ENCODE measurements around the gene AUTS2. TPM values are rescaled to one million over a fixed set of nuclear protein-coding genes. Genes with fewer than 3 reads are reported as not detected.
A peak's percentile ranks its signal among the peaks of the same experiment; 100 is the strongest.

Gene AUTS2
- polyA plus RNA-seq, 4 donors, result 69.8 to 109 (median 76.8) TPM

DNA sequence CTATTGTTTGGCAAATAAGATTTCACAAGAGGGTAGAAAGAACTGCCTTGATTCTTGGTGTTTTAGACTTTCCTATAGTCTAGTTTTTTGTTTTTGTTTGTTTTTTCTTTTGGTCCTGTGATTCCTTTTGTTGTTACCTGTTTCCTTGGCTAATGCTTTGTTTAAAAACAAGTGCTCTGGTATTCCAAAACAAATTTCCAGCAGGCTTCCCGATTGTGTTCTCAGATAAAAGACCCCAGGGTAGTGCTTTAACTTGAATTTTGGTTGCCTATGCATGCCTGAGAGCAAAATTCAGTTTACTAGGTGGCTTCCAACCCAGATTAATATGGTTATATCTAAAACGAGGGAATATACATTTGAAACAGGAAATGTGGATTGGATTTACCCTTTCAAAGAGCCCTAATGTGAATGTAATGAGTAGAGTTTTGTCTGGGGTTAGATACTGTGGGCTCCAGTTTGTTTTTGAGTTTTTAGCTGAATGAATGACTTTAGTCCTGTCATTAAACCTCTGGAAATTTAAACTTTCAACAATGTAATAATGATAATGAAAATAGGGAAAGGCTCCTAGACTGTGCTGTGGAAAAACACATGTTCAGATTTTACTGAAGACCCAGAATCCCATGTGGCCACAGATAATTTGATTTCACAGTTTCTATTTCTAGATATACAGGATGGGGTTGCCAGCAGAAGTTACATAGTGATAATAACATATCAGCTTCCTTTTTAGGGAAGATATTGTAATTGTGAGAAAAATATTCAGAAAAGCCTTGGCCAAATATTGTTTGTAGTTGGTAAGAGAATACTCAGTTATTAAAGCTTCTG is 23.9 kb downstream of the AUTS2 start:
- no peak for DNase-seq (ENCODE audit: low read depth in 4 of 4, low spot score in 3 of 4)

DNA sequence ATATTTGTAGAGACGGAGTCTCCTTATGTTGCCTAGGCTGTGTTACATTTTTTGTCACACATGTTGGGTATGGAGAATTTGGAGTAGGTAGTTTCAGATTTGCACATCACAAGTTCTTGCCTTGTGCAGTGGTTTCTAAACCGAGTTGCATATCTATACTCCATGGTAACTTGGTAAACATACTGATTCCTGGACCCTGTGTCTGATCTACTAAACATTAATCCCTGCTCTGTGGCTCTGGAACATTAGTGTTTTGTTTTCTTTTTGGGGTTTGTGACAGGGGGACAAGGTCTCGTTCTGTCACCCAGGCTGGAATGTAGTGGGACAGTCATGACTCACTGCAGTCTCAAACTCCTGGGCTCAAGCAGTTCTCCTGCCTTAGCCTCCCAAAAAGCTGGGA is 24.7 kb downstream of the AUTS2 start:
- no peak for DNase-seq (ENCODE audit: low read depth in 4 of 4, low spot score in 3 of 4)

GRCh38 chr7:69624435-69625230 is 26.4 kb downstream of the AUTS2 start:
- no peak for DNase-seq (ENCODE audit: low read depth in 4 of 4, low spot score in 3 of 4)

DNA sequence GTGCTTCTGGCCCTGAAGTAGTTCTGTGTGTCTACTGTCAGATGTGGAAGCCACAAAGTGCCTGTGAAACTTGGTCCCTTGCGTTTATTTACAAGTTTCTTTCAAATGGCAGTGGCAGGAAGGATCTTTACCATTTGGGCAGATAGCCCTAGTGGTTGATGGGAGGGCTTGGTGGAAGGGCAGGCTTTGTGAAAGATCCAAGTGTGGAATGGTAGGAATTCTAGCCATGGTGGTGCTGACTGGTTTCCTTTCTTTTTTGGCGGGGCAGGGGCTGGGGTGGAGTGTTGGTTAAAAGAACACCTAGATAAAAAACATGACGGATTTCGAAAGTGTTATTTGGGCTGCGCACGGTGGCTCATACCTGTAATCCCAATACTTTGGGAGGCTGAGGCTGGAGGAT is 27.0 kb downstream of the AUTS2 start:
- DNase-seq (ENCODE audit: low read depth in 4 of 4, low spot score in 3 of 4), result no peak

DNA sequence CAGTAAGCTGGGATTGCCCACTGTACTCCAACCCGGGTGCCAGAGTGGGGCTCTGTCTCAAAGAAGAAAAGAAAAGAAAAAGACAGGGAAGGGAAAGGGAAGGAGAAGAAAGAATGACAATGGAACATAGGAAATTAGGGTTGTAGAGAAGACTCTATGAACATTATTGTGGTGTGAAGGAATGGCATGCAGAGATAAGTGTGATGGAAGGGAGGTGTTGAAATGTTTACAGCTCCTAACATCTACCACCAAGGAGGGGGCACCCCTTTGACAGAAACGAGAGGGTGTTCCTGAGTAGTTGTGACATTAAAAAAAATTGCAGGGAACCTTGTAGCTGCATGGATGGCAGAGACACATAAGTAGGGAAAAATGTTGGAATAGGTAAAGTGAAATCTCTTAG is 27.5 kb downstream of the AUTS2 start:
- DNase-seq (ENCODE audit: low read depth in 4 of 4, low spot score in 3 of 4), result no peak

DNA sequence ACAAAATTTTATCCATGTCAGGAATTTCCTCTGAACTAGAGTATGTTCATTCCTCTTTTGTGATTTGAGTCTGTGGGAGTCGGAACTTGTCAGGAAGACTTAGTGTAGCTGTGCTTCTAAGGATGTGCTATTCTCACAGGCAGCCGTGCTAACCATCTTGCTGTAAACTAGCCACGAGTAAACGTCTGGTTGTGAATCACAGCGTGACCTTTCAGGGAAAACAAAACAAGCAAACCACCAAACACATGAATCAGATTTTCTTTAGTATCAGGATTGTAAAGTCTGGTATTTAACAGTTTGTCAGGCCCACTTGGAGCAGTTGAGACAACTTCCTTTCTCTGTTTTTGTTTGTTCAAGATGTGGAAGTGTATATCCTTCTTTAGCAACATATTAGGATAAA is 32.0 kb downstream of the AUTS2 start:
- peak; percentile 31 to 73 (median 54) for DNase-seq (ENCODE audit: low read depth in 4 of 4, low spot score in 3 of 4)

DNA sequence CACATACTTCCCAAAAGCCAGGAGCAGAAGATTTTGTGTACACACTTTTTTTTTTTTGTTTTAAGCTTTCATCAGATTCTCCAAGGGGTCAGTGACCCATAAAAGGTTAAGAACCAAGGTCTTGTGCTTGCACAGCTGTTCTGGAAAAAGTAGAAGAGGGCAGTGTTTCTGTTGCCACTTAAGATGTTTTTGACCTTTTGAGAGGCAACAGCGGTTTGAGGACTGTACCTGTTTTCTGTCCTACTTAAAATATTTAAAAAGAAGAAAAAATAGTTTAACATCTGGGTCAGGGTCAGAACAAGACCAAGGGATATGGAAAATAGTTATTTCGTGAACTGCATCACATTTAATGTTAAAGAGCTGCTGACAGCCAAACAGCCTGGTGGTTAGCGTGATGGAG is 32.9 kb downstream of the AUTS2 start:
- no peak for DNase-seq (ENCODE audit: low read depth in 4 of 4, low spot score in 3 of 4)

DNA sequence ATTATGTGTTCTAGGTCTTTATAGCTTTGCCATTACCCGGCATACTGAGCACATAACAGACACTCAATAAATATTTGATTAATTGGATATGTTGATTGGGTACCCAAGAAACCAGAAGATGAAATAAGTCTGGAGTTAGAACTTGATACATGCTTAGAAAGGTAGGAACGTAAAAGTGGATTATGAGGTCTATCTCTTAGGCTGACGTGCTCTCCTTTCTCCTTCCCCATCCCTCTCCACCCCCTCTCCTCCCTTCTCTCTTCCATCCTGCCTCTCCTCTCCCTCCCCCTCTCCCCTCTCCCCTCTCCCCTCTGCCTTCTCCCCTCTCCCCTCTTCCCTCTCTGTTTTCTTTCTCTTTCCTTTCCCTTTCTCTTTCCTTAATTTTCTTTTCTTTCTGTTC is 34.0 kb downstream of the AUTS2 start:
- DNase-seq (ENCODE audit: low read depth in 4 of 4, low spot score in 3 of 4), result no peak

GRCh38 chr7:69633122-69633831 is 35.0 kb downstream of the AUTS2 start:
- DNase-seq (ENCODE audit: low read depth in 4 of 4, low spot score in 3 of 4), result no peak

DNA sequence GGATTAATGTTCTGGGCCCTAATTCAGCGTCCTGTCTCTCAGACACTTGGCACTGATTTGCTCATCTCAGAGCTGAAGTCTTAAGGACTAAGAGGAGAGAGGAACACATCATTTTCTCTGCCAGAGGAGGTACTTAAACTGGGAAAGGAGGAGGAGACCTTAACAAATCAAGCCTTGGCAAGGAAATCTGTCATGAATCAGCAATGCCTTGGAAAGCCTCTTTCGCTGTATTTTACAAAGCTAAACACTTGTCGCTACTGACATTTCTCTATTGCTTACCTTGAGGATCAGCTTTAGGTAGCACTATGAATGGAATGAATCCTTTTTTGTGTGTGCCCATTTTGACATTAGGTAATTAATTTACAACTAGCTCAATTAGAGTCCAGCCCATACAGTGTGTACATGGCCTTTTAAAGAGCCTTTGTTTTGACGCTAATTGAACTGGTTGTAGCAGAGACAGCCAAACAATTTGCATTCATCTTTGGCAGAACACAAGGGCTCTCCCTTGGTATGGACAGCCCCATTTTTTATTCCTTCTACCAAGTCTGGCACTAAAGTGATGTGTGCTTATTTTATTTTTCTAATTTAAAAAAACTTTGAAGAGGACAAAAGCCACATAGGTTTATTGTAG is 37.4 kb downstream of the AUTS2 start:
- no peak for DNase-seq (ENCODE audit: low read depth in 4 of 4, low spot score in 3 of 4)

- DNase-seq (ENCODE audit: low read depth in 4 of 4, low spot score in 3 of 4), result no peak
Measured at GRCh38 chr7:69638674-69639073, 40.4 kb downstream of the AUTS2 start.

DNA sequence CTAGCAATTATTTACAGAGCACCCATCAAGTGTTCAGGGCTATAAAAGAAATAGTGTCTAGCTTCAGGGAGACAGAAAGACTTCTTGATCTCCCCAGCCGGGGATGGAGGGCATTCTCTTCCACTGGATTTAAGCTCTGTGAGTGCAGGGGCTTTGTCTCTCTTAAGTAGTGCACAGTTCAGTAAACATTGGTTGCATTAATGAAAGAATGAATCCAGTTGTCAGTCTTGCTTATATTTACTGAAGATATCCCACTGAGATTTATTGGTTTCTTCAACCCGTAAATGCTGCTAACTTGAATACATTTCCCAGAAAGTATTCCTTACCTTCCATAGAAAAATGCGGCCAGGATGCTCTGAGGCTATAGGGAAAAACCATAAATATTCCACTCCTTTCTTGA is 41.9 kb downstream of the AUTS2 start:
- no peak for DNase-seq (ENCODE audit: low read depth in 4 of 4, low spot score in 3 of 4)

DNA sequence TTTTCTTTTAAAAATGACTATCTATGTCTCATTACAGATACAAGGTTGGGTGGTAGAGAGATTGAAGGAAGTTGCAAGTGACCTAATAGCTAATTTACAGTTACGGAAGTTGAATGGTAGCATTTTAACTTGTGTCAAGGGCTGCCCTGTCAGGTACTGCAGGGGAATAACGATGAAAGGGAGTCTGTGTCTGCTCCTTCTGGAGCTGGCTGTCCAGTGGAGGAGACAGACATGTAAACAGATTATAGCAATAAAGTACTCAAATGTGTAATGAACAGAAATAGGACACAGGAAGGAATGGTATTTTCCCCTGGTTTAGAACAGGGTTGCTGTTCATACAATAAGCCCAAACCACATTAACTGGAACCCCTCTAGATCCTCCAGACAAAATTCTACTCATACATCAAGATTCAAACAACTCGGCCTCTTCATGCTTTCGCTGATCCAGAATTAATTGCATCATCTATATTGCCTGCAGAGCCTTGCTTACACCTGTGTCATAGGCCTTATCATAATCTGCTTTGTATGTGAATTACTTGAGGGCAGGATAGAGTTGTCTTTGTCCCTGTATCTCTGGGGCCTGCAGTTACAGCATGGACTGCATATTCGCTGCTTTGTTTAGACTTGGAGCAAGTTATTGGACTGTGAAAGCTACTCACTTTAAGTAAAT is 42.8 kb downstream of the AUTS2 start:
- DNase-seq (ENCODE audit: low read depth in 4 of 4, low spot score in 3 of 4), result no peak

- DNase-seq (ENCODE audit: low read depth in 4 of 4, low spot score in 3 of 4), result no peak
Measured at GRCh38 chr7:69643265-69643664, 45.0 kb downstream of the AUTS2 start.

- DNase-seq (ENCODE audit: low read depth in 4 of 4, low spot score in 3 of 4), result no peak
Measured at GRCh38 chr7:69643708-69644445, 45.6 kb downstream of the AUTS2 start.

DNA sequence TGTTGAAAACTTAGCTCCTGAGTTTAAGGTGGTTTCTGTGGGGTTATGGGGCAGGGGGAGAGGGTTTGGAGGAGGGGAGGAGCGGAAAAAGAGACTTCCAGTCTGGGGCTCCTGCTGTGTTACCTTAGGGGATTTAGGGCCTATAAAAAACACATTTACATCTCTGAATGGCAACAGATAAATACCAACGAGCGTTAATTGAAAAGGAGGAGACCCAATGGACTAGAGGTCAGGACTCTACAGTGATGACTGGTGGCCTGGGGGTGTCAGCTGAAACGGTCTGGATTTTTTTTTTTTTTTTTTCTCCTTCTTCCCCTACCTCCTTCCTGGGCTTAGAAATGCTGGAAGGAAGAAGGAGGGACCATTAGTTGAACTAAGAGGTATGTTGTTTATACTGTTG is 47.4 kb downstream of the AUTS2 start:
- no peak for DNase-seq (ENCODE audit: low read depth in 4 of 4, low spot score in 3 of 4)

- no peak for DNase-seq (ENCODE audit: low read depth in 4 of 4, low spot score in 3 of 4)
Measured at GRCh38 chr7:69651101-69651590, 52.9 kb downstream of the AUTS2 start.

- no peak for DNase-seq (ENCODE audit: low read depth in 4 of 4, low spot score in 3 of 4)
Measured at GRCh38 chr7:69652947-69653701, 54.8 kb downstream of the AUTS2 start.

DNA sequence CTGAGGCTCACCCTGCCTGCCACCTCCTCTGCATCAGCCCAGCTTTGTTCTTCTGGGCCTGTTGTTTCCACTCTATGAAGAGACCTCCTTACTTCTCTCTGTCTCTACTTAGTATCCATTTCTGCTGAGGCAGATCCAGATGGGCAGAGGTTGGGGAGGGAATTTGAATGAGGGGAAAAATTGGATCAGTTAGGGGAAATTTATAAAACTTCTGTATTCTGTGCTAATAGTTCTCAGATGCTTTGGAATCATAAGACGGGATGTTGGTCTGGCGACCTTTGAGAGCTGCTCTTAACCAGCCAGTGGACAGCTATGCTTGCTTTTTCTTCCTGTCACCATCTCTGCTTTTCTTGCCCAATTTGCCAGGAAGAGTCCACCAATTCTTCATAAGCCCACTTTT is 55.5 kb downstream of the AUTS2 start:
- DNase-seq (ENCODE audit: low read depth in 4 of 4, low spot score in 3 of 4), result no peak

Measured in left renal pelvis (tissue), 4 donors.